IgD-negative memory B cell (primary cell): ENCODE measurements around the gene CTPS2. TPM values are rescaled to one million over a fixed set of nuclear protein-coding genes. Genes with fewer than 3 reads are reported as not detected.
"Not testable (repeated sequence)": the region's sequence is repeated elsewhere in the genome, so short reads cannot be mapped to it uniquely, and the experiment has no call there.

ENCODE experiments used
- H3K27ac Mint-ChIP-seq, 3 donors: one replicate each; pipeline ENCODE4 v1.8.0; 2020 to 2022; ENCODE audit warnings: mild to moderate bottlenecking in 3 of 3, mixed read lengths in 3 of 3, moderate library complexity in 1 of 3
- H3K27me3 Mint-ChIP-seq: one replicate; pipeline ENCODE4 v1.8.0; 2021; ENCODE audit warnings: mixed read lengths
- H3K36me3 Mint-ChIP-seq: one replicate; pipeline ENCODE4 v1.8.0; 2020; ENCODE audit warnings: mild to moderate bottlenecking, mixed read lengths
- H3K4me1 Mint-ChIP-seq, 3 donors: one replicate each; pipeline ENCODE4 v1.8.0; 2020 to 2022; ENCODE audit warnings: mixed read lengths in 3 of 3, mild to moderate bottlenecking in 1 of 3
- H3K4me3 Mint-ChIP-seq, 4 donors: one replicate each; pipeline ENCODE4 v1.8.0; 2020 to 2022; ENCODE audit warnings: mild to moderate bottlenecking in 4 of 4, mixed read lengths in 4 of 4, moderate library complexity in 3 of 4
- H3K9me3 Mint-ChIP-seq, 3 donors: one replicate each; pipeline ENCODE4 v1.8.0; 2020 to 2021; ENCODE audit warnings: mixed read lengths in 3 of 3, mild to moderate bottlenecking in 1 of 3
- polyA plus RNA-seq: library from polyadenylated mRNA; unstranded; fragments of 300-500 nt; fragmentation: Illumina TruSeq; gene quantifications from one replicate; pipeline ENCODE4 v1.2.3, GENCODE V29; 2021

CTPS2 gene, protein sequence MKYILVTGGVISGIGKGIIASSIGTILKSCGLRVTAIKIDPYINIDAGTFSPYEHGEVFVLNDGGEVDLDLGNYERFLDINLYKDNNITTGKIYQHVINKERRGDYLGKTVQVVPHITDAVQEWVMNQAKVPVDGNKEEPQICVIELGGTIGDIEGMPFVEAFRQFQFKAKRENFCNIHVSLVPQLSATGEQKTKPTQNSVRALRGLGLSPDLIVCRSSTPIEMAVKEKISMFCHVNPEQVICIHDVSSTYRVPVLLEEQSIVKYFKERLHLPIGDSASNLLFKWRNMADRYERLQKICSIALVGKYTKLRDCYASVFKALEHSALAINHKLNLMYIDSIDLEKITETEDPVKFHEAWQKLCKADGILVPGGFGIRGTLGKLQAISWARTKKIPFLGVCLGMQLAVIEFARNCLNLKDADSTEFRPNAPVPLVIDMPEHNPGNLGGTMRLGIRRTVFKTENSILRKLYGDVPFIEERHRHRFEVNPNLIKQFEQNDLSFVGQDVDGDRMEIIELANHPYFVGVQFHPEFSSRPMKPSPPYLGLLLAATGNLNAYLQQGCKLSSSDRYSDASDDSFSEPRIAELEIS
- 4.5 TPM for polyA plus RNA-seq

DNA sequence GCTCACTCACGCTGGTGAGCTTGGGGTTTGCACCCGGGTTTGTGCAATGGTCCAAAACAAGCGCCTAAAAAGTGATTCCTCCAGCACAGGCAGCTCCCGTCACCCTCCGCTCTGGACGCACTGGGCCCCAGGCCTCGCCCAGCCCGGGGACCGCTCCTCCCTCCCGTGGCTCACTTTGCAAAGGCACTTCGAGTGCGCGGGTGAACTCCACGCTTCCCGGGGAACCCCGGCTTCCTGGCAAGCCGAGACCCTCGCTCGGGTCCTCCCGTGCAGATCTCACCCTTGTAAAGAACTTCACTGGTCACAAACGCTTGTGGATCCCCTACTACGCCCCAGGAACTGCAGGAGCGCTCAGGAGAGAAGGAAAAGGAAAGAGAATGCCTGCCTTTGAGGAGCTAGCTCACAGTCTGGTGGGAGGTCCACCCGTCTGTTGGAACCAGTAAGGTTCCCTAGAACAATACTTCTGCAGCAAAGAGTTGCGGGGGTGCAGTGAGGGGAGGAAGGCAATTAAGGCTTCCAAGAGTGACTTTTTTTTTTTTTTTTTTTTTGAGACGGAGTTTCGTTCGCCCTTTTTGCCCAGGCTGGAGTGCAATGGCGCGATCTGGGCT is at the start of gene CTPS2:
CTPS2 (minus strand) TSS at position 122 of the 608 bp plus-strand sequence. CDS start 9,767 bp downstream, outside the sequence.
- Mint-ChIP-seq H3K36me3 (no peaks in the 10 kb centered on the region), H3K27ac (peak within 1 kb of the TSS; percentile 60 to 87 (median 83)), H3K4me1 (peaks cover 7 to 19% (median 18%) of the 10 kb centered on the region in 3 donors), H3K27me3 (peaks cover 26% of the 10 kb centered on the region), H3K9me3 (no peaks in the 10 kb centered on the region), H3K4me3 (peak within 1 kb of the TSS; percentile 86 to 96 (median 91))

DNA sequence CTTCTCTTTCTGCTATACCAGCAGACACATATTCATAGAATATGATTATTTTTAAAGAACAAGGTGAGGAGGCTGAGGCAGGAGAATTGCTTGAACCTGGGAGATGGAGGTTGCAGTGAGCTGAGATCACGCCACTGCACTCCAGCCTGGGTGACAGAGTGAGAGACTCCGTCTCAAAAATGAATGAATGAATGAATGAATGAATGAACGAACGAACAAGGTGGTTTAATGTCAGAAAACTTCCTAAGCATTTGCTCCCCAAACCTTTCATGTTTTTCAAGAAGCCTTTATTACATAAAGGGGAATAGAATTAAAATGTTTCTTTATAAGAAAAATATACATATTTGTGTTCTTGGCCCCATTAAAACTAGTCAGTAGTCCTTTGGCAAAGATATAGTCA is 49.0 kb upstream of the CTPS2 start:
- not testable (repeated sequence) for H3K27ac Mint-ChIP-seq, H3K9me3 Mint-ChIP-seq, H3K4me3 Mint-ChIP-seq, H3K36me3 Mint-ChIP-seq, H3K4me1 Mint-ChIP-seq, H3K27me3 Mint-ChIP-seq

DNA sequence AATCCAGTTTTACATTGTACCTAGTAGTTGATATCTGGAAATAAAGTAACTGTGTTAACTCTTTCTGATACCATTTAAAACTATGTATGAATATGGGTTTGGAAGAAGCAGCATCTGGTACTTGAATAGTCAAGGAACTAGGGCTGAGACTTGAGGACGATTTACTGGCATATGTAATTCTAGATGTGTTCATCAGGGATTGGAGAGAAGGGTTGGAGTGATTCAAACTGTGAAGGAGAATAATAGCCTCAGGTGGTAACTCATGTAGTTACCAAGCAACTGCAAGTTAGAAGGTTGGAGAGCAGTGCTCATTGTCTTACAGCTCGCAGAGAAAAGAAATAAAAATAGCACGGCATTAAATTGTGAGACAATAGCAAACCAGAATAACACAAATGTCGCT is 44.3 kb upstream of the CTPS2 start:
- Mint-ChIP-seq H3K4me3 (no peak overlapping the region), H3K27ac (peak overlapping the region in 1 of 3 donors; percentile 58), H3K9me3 (no peaks in the 10 kb centered on the region), H3K27me3 (no peaks in the 10 kb centered on the region), H3K4me1 (peaks cover 0 to 2% (median 0%) of the 10 kb centered on the region in 3 donors), H3K36me3 (peaks cover 14% of the 10 kb centered on the region)

DNA sequence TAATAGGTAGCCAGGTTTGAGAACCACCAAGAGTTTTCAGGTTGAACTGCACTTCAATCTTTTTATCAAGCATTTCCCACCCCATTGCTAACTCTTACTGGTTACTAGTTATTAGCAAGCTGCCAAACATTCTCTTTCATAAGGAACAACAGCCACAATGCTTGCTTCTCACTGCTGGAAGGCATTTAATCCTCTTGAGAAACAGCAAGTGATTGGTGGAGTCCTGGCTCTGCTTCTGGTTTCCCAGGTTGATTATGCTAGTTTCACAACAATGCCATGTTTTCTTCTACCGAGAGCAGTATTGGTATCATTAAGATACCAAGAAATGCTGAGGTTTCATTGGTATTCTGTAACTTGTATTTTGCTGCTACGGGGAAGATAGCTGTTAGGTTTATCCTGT is 41.5 kb upstream of the CTPS2 start:
- Mint-ChIP-seq H3K9me3 (no peaks in the 10 kb centered on the region), H3K4me3 (no peak overlapping the region), H3K4me1 (peaks cover 0 to 2% (median 0%) of the 10 kb centered on the region in 3 donors), H3K36me3 (peaks cover 16% of the 10 kb centered on the region), H3K27me3 (no peaks in the 10 kb centered on the region), H3K27ac (peak overlapping the region in 1 of 3 donors; percentile 28)

DNA sequence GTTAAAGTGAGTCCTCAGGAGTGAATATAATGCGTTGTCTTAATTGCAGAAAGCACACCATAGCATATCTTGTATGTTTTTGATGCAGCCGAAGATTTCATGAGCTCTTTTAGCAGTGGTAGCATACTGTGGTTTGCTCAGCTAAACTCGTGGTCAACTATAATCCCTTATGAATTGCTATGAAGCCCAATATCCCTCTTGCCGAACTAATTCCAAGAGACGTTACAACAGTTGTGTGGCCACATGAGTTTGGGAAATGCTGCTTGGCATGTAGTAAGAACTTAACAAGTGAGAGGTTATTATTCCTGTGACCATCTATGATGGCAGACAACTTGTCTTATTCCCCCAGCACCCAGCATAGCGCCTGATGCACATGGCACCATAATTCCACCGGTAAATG is 37.7 kb upstream of the CTPS2 start:
- no peaks in the 10 kb centered on the region for H3K27me3 Mint-ChIP-seq
- peaks cover 8% of the 10 kb centered on the region for H3K36me3 Mint-ChIP-seq
- no peaks in the 10 kb centered on the region for H3K9me3 Mint-ChIP-seq
- no peak overlapping the region for H3K27ac Mint-ChIP-seq
- H3K4me3 Mint-ChIP-seq = no peak overlapping the region
- H3K4me1 Mint-ChIP-seq = peaks cover 0 to 2% (median 0%) of the 10 kb centered on the region in 3 donors

DNA sequence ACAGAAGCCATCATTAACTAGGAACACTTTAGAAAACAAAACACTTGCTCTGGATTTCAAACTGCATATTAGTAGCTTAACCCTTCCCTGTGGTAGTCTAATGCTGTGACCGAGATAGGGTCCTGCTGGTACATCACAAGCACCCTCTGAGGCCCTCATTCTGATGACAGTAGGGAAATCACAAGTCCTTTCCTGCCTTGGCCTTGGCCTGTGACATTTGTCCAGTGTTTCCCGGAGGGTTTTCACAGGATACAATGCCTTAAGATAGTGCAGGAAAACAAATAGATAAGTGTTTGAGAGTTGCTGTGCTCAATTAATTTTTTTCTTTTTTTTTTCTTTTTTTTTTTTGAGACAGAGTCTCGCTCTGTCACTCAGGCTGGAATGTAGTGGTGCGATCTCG is 36.0 kb upstream of the CTPS2 start:
- Mint-ChIP-seq H3K27ac (no peak overlapping the region), H3K4me3 (no peak overlapping the region), H3K36me3 (peaks cover 11% of the 10 kb centered on the region), H3K27me3 (no peaks in the 10 kb centered on the region), H3K9me3 (no peaks in the 10 kb centered on the region), H3K4me1 (peaks cover 0 to 3% (median 1%) of the 10 kb centered on the region in 3 donors)

DNA sequence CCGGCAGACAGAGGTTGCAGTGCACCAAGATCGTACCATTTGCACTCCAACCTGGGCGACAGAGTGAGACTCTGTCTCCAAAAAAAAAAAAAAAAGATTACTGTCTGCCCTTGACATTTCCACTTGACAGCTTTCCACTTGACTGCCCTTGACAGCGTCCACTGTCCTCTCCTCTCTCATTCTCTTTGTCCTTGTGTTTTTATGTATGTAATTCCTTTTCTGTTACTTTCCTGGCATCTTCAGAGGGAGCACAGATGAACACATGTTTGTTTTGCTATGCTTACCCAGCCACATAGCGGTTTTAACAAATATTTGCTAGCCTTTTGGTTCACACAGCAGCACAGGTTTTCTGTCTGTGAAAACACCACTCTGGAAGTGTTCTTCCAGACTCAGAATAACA is 33.2 kb upstream of the CTPS2 start:
- Mint-ChIP-seq H3K4me1 (peaks cover 0 to 3% (median 0%) of the 10 kb centered on the region in 3 donors), H3K4me3 (no peak overlapping the region), H3K27ac (peak overlapping the region in 1 of 3 donors; percentile 23), H3K36me3 (peaks cover 14% of the 10 kb centered on the region), H3K27me3 (no peaks in the 10 kb centered on the region), H3K9me3 (no peaks in the 10 kb centered on the region)

DNA sequence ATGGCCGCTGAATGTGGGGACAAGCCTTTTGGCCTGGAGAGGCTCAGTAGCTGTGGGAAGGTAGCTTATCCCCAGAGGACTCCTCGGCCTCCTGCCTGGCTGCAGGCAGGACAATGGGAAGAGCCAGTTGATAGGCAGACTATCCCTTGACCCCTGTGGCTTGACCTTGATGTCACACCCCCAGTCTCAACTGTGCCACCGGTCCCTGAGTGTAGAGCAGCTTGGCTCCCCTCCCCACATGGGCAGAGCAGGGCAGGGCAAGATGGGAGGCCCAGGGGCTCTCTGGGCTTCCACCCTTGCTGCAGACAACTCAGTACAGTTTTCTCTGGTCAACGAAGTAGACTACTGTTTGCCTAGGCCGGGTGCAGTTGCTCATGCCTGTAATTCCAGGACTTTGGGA is 32.6 kb upstream of the CTPS2 start:
- Mint-ChIP-seq H3K4me3 (no peak overlapping the region), H3K9me3 (no peaks in the 10 kb centered on the region), H3K27ac (peak overlapping the region in 2 of 3 donors; percentile 23 to 39)

DNA sequence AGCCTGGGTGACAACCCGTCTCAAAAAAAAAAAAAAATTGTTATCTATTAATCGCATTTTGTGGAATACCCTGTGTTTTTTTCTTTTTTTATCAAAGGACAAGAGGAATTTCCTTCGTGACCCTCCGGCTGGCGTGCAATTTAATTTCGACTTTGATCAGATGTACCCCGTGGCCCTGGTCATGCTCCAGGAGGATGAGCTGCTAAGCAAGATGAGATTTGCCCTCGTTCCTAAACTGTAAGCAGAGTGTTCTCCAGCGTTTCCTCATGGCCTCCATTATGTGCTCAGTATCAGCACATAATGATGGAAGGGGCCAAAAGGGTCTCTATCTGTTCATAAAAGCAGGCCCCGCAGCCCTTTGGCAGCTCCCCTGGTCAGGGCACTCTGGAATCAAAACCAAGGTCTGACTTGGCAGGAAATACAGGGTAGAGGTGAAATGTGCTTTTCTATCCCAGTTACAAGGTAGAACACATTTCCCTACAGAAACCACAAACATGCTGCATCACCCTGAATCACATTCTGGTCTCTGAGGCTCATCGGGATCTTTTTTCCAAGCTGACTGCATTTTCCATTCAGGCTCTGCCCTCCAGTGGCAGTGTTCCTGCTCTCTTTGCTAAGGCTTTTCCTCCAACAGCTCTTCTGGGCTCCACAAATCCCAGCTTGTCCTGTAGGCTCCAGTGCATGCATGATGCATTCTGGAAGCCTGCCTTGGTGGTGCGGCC is 31.3 kb upstream of the CTPS2 start:
- Mint-ChIP-seq H3K9me3 (no peaks in the 10 kb centered on the region), H3K27me3 (no peaks in the 10 kb centered on the region), H3K4me1 (peaks cover 0 to 3% (median 0%) of the 10 kb centered on the region in 3 donors), H3K36me3 (peaks cover 20% of the 10 kb centered on the region), H3K27ac (no peak overlapping the region), H3K4me3 (no peak overlapping the region)

More for the DNA sequence above, 32.6 kb upstream of the CTPS2 start:
- peaks cover 13% of the 10 kb centered on the region for H3K36me3 Mint-ChIP-seq
- H3K4me1 Mint-ChIP-seq = peaks cover 0 to 3% (median 0%) of the 10 kb centered on the region in 3 donors
- no peaks in the 10 kb centered on the region for H3K27me3 Mint-ChIP-seq

DNA sequence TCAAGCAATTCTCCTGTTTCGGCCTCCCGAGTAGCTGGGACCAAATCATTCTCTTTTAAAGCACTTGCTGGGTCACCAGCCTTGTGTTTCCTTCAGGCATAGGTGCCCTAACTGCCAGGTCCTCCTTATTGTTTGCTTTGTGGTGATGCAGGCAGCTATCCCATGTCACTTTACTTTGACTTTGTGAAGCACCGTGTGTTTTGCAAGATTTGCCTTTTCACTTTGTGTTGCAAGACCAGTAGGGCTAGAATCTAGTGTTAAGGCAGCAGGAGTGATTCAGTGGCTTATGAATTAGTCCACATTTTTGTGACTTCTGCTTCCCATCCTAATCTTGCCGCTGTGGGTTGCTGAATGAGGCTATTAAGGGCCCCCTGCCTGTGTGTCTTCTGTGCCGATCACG is 27.1 kb upstream of the CTPS2 start:
- Mint-ChIP-seq H3K27ac (no peak overlapping the region), H3K4me3 (no peak overlapping the region), H3K36me3 (peaks cover 25% of the 10 kb centered on the region), H3K4me1 (peaks cover 0 to 6% (median 0%) of the 10 kb centered on the region in 3 donors), H3K27me3 (no peaks in the 10 kb centered on the region), H3K9me3 (no peaks in the 10 kb centered on the region)

DNA sequence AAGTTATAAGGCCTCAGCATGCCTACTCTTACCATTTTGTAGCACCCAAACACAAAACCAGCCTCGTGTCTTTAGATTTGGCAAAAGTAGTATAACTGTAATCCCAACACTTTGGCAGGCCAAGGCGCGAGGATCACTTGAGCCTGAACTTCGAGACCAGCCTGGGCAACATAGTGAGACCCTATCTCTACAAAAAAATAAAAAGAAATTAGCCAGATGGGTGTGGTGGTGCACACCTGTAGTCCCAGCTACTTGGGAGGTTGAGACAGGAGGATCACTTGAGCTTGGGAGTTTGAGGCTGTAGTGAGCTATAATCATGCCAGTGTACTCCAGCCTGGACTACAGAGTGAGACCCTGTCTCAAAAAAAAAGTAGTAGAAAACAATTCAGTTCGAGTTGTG is 24.6 kb upstream of the CTPS2 start:
- H3K4me1 Mint-ChIP-seq = peaks cover 0 to 5% (median 0%) of the 10 kb centered on the region in 3 donors
- no peaks in the 10 kb centered on the region for H3K27me3 Mint-ChIP-seq
- H3K4me3 Mint-ChIP-seq = no peak overlapping the region
- H3K27ac Mint-ChIP-seq = no peak overlapping the region
- H3K9me3 Mint-ChIP-seq = no peaks in the 10 kb centered on the region
- H3K36me3 Mint-ChIP-seq = peaks cover 21% of the 10 kb centered on the region

DNA sequence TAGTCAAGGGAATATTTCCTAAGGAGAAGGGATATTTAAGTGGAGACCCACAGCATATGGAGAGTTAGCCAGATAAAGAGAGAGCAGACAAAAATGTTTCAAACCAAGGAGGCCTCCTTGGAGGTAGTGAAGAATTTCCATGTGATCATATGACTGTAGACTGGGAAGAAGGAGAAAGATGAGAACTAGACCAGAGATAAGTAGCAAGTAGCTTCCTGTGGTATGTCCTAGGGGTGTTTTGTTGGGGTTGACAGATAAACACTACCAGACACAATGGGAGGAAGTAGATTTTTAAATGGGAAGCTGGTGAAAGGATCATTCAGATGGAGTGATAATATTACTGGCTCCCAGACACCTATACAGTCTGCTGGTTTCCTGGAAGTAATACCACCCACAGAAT is 20.5 kb upstream of the CTPS2 start:
- H3K27ac Mint-ChIP-seq = peak overlapping the region in 1 of 3 donors; percentile 53

DNA sequence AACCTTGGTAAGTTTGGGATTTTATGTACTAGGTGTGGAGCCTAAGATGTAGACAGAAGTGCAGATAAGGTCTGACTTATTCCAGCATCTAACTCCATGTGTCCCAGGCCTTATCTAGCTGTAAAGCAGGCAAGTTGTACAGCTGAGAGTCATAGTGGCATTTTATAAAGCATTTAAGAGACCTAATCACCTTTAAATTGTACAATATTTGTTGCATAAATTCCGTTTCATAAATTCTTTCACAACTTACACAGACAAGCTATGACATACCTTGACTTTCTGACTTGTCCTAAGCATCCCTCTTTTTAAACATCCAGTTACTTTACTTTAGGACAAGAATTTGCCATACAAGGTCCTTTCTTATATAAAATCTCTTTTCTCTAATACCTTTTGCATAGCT is 18.0 kb upstream of the CTPS2 start:
- Mint-ChIP-seq H3K36me3 (peaks cover 14% of the 10 kb centered on the region), H3K4me1 (peaks cover 3 to 8% (median 5%) of the 10 kb centered on the region in 3 donors), H3K27ac (no peak overlapping the region), H3K9me3 (no peaks in the 10 kb centered on the region), H3K27me3 (no peaks in the 10 kb centered on the region), H3K4me3 (no peak overlapping the region)

More for the DNA sequence above, 20.5 kb upstream of the CTPS2 start:
- Mint-ChIP-seq H3K4me3 (no peak overlapping the region), H3K4me1 (peaks cover 0 to 5% (median 0%) of the 10 kb centered on the region in 3 donors), H3K36me3 (peaks cover 11% of the 10 kb centered on the region), H3K9me3 (no peaks in the 10 kb centered on the region), H3K27me3 (no peaks in the 10 kb centered on the region)

DNA sequence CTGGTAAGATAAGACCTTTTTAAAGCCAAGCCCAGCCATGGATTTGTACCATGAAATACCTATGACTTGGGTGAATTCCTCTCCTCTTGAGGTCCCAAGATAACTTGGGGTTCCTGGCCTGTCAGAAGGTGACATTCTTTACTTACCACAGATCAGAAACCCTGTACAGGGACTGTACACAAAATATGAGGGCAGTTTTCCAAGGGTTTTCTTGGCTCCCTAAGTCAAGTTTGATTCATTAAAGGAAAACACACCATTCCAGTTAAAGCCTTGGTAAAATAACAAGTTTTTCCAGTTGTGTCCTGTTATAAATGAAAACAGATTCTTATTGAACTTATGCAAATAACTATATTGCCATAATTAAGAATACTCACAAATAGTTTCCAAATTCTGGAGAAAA is 15.2 kb upstream of the CTPS2 start:
- Mint-ChIP-seq H3K27me3 (no peaks in the 10 kb centered on the region), H3K4me1 (peaks cover 5 to 24% (median 10%) of the 10 kb centered on the region in 3 donors), H3K27ac (no peak overlapping the region), H3K9me3 (no peaks in the 10 kb centered on the region), H3K4me3 (no peak overlapping the region), H3K36me3 (peaks cover 12% of the 10 kb centered on the region)
